Fibroblast of lung (primary cell): ENCODE results near the gene BCL2L12. TPM values are rescaled to one million over a fixed set of nuclear protein-coding genes. Genes with fewer than 3 reads are reported as not detected.
"Not testable (repeated sequence)": the region's sequence is repeated elsewhere in the genome, so short reads cannot be mapped to it uniquely, and the experiment has no call there.

Source experiments
- DNase-seq, 2 donors: peaks; one replicate each; pipeline versions ENCODE4 v3.0.0 to v3.0.0-alpha.2; 2010; ENCODE audit warnings: low read depth in 2 of 2
- H2AFZ ChIP-seq: 2 replicates; pipeline ENCODE4 v1.5.1; 2012; ENCODE audit warnings: low read length, control low read depth, inconsistent platforms
- H3K27ac ChIP-seq: 2 replicates; pipeline ENCODE4 v1.5.1; 2011; ENCODE audit warnings: low read length, control low read depth; ENCODE audit not compliant: insufficient read depth
- H3K27me3 ChIP-seq: 2 replicates; pipeline ENCODE4 v1.5.1; 2011; ENCODE audit warnings: mild to moderate bottlenecking, low read length; ENCODE audit not compliant: control insufficient read depth, insufficient read depth
- H3K36me3 ChIP-seq: 2 replicates; pipeline ENCODE4 v1.5.1; 2011; ENCODE audit warnings: low read length; ENCODE audit not compliant: control insufficient read depth, insufficient read depth
- H3K4me1 ChIP-seq: 2 replicates; pipeline ENCODE4 v1.5.1; 2011; ENCODE audit warnings: low read length; ENCODE audit not compliant: control insufficient read depth, insufficient read depth; ENCODE audit errors: extremely low read depth
- H3K4me2 ChIP-seq: 2 replicates; pipeline ENCODE4 v1.5.1; 2011; ENCODE audit warnings: low read length, control low read depth; ENCODE audit not compliant: insufficient read depth; ENCODE audit errors: extremely low read depth
- H3K4me3 ChIP-seq, 4 experiments: fragments of 200-600 bp in 1 of 4; sonication (generic) in 1 of 4; replicated peaks in 1 of 4; 2 replicates each; pipeline ENCODE4 v1.5.1; 2011 to 2016; ENCODE audit warnings: low read length in 4 of 4, low read depth in 3 of 4, mild to moderate bottlenecking in 3 of 4, control low read depth in 2 of 4, inconsistent platforms in 1 of 4, mixed read lengths in 1 of 4; ENCODE audit not compliant: insufficient read depth in 1 of 4; ENCODE audit errors: control extremely low read depth in 1 of 4
- H3K79me2 ChIP-seq: 2 replicates; pipeline ENCODE4 v1.5.1; 2012; ENCODE audit warnings: mild to moderate bottlenecking, low read length, inconsistent platforms; ENCODE audit not compliant: control insufficient read depth, insufficient read depth
- H3K9ac ChIP-seq: 2 replicates; pipeline ENCODE4 v1.5.1; 2011; ENCODE audit warnings: mild to moderate bottlenecking, low read length, control low read depth; ENCODE audit not compliant: insufficient read depth
- H3K9me3 ChIP-seq: 2 replicates; pipeline ENCODE4 v1.5.1; 2012; ENCODE audit warnings: low read depth, low read length; ENCODE audit not compliant: control insufficient read depth, insufficient read depth
- H4K20me1 ChIP-seq: 2 replicates; pipeline ENCODE4 v1.5.1; 2011; ENCODE audit warnings: low read length; ENCODE audit not compliant: control insufficient read depth, insufficient read depth; ENCODE audit errors: extremely low read depth
- EZH2 ChIP-seq: IDR thresholded peaks from 2 replicates; pipeline ENCODE4 v1.5.1; 2012; ENCODE audit warnings: low read length, control low read depth, mild to moderate bottlenecking; ENCODE audit errors: missing control alignments
- polyA plus RNA-seq, 2 donors: library from polyadenylated mRNA; depleted of rRNA in 1 of 2; stranded (reverse) in 1 of 2; unstranded in 1 of 2; fragments of >200 nt; gene quantifications; 2 replicates each; pipeline ENCODE4 v1.2.1, GENCODE V29; 2011 to 2012; ENCODE audit warnings: missing spikeins in 1 of 2
- total RNA-seq: library from RNA; depleted of rRNA; stranded (reverse); fragments of >200 nt; gene quantifications from 2 replicates; pipeline ENCODE4 v1.2.1, GENCODE V29; 2014
- TF ChIP-seq, protein P1 (sequence below), 2 donors: IDR thresholded peaks in 1 of 2; conservative IDR thresholded peaks in 1 of 2; 1 replicate in 1 of 2; 2 replicates in 1 of 2; pipeline ENCODE4 v1.5.1; 2011 to 2012; ENCODE audit warnings: low read length in 2 of 2, control low read depth in 1 of 2, inconsistent platforms in 1 of 2, low read depth in 1 of 2, mild to moderate bottlenecking in 1 of 2

The BCL2L12 gene
- total and polyA plus RNA-seq, 2 donors (not counting 1 experiment from before 2014, with no cell fraction given), result 4.8 to 5.0 TPM

DNA sequence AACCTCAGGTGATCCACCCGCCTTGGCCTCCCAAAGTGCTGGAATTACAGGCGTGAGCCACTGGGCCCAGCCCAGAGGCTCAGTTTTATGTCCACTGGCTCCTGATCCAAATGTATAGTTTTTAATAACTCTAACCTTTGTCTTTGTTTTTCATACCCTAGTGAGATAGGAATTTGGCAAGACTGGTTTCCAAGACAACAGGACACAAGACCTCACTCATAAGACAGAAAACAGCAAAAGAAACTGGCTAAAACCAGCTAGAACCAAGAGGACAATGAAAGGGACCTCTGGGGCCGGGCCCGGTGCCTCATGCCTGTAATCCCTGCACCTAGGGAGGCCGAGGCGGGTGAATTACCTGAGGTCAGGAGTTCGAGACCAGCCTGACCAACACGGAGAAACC is 52.8 kb downstream of the BCL2L12 start:
- Histone ChIP-seq H3K4me3 (no peak overlapping the region), H3K79me2 (no peaks in the 10 kb centered on the region), H2AFZ (no peak overlapping the region), H3K4me2 (no peak overlapping the region), H3K27me3 (no peaks in the 10 kb centered on the region), H3K36me3 (no peaks in the 10 kb centered on the region), H3K9me3 (no peaks in the 10 kb centered on the region), H3K4me1 (no peaks in the 10 kb centered on the region), H4K20me1 (no peaks in the 10 kb centered on the region), H3K27ac (no peak overlapping the region), H3K9ac (no peak overlapping the region)
- no peak for TF ChIP-seq EZH2
- TF ChIP-seq, protein P1, sequence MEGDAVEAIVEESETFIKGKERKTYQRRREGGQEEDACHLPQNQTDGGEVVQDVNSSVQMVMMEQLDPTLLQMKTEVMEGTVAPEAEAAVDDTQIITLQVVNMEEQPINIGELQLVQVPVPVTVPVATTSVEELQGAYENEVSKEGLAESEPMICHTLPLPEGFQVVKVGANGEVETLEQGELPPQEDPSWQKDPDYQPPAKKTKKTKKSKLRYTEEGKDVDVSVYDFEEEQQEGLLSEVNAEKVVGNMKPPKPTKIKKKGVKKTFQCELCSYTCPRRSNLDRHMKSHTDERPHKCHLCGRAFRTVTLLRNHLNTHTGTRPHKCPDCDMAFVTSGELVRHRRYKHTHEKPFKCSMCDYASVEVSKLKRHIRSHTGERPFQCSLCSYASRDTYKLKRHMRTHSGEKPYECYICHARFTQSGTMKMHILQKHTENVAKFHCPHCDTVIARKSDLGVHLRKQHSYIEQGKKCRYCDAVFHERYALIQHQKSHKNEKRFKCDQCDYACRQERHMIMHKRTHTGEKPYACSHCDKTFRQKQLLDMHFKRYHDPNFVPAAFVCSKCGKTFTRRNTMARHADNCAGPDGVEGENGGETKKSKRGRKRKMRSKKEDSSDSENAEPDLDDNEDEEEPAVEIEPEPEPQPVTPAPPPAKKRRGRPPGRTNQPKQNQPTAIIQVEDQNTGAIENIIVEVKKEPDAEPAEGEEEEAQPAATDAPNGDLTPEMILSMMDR (conservative IDR thresholded peaks at IDR 0.05 in 1 of 2, IDR thresholded peaks at IDR 0.05 in 1 of 2; ENCODE audit: low read depth in 1 of 2, low read length in 2 of 2), result no peak
- peak; percentile 21 to 60 for DNase-seq

DNA sequence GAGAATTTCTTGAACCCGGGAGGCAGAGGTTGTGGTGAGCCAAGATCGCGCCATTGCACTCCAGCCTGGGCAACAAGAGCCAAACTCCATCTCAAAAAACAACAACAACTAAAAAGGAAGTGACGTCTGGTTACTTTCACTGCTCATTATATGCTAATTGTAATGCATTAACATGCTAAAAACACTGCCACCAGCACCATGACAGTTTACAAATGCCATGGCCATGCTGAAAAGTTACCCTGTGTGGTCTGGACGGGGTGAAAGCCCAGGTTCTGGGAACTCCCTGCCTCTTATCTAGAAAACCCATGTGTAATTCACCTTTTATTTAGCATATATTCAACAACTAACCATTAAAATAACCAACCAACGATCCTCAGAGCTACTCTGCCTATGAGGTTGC is 53.3 kb downstream of the BCL2L12 start:
- no peaks in the 10 kb centered on the region for H3K79me2 ChIP-seq
- no peak overlapping the region for H3K4me2 ChIP-seq
- no peak overlapping the region for H2AFZ ChIP-seq
- TF ChIP-seq EZH2, result no peak
- no peaks in the 10 kb centered on the region for H3K27me3 ChIP-seq
- no peaks in the 10 kb centered on the region for H4K20me1 ChIP-seq
- H3K4me1 ChIP-seq, result no peaks in the 10 kb centered on the region
- H3K9me3 ChIP-seq, result no peaks in the 10 kb centered on the region
- no peak overlapping the region for H3K9ac ChIP-seq
- no peak for DNase-seq
- no peak overlapping the region for H3K27ac ChIP-seq
- no peak overlapping the region for H3K4me3 ChIP-seq
- H3K36me3 ChIP-seq, result no peaks in the 10 kb centered on the region

DNA sequence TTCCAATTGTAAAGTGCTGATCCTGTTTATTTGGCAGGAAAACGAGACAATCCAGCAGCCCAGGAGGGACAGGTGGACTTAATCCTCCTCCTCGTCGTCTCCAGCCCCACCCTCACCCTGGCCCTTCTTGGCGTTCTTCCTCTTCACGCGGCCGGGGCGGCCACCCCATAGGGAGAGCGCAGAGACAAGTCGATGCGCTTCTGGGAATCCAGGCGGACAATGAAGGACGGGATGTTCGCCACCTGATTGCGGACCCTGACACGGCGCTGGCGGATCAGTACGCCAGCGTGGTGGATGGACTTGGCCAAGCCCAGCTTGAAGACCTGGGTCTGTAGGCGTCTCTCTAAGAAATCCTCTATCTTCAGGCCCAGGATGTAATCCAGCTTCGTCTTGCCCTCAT is 53.7 kb downstream of the BCL2L12 start:
- not testable (repeated sequence) for H2AFZ ChIP-seq, H3K27me3 ChIP-seq, H3K36me3 ChIP-seq, H3K9ac ChIP-seq, H3K4me2 ChIP-seq, H3K27ac ChIP-seq, H3K4me3 ChIP-seq, H3K9me3 ChIP-seq, DNase-seq, H4K20me1 ChIP-seq, H3K4me1 ChIP-seq, H3K79me2 ChIP-seq

Other genes with a start within 250 kb of the BCL2L12 start
- not detected in 2 replicates for gene PTH2, start 242.5 kb upstream of the BCL2L12 start, total RNA-seq
- gene PTH2, start 242.5 kb upstream of the BCL2L12 start, polyA plus RNA-seq, result not detected in 2 replicates
- gene GFY, start 240.5 kb upstream of the BCL2L12 start, total RNA-seq, result not detected in 2 replicates
- gene GFY, start 240.5 kb upstream of the BCL2L12 start, polyA plus RNA-seq, result not detected in 2 replicates
- 0.33 TPM in 1 of 2 replicates, not detected in the other for gene SLC17A7, start 224.4 kb upstream of the BCL2L12 start, total RNA-seq
- gene SLC17A7, start 224.4 kb upstream of the BCL2L12 start, polyA plus RNA-seq, result 0.06 and 0.08 TPM in 2 replicates
- gene PIH1D1, start 214.1 kb upstream of the BCL2L12 start, total RNA-seq, result 94.5 and 110 TPM in 2 replicates
- gene PIH1D1, start 214.1 kb upstream of the BCL2L12 start, polyA plus RNA-seq, result 42.5 and 53.8 TPM in 2 replicates
- 13.9 and 24.9 TPM in 2 replicates for gene ALDH16A1, start 212.7 kb upstream of the BCL2L12 start, total RNA-seq
- 2.4 and 4.3 TPM in 2 replicates for gene ALDH16A1, start 212.7 kb upstream of the BCL2L12 start, polyA plus RNA-seq
- gene FLT3LG, start 191.7 kb upstream of the BCL2L12 start, total RNA-seq, result 3.3 and 4.5 TPM in 2 replicates
- 4.3 and 4.4 TPM in 2 replicates for gene FLT3LG, start 191.7 kb upstream of the BCL2L12 start, polyA plus RNA-seq
- 3,385 and 5,250 TPM in 2 replicates for gene RPL13A, start 178.3 kb upstream of the BCL2L12 start, total RNA-seq
- gene RPL13A, start 178.3 kb upstream of the BCL2L12 start, polyA plus RNA-seq, result 1,345 and 1,418 TPM in 2 replicates
- 2,501 and 4,026 TPM in 2 replicates for gene RPS11, start 169.5 kb upstream of the BCL2L12 start, total RNA-seq
- 3,448 and 3,634 TPM in 2 replicates for gene RPS11, start 169.5 kb upstream of the BCL2L12 start, polyA plus RNA-seq
- gene FCGRT, start 153.3 kb upstream of the BCL2L12 start, total RNA-seq, result 59.0 and 90.1 TPM in 2 replicates
- 30.9 and 31.4 TPM in 2 replicates for gene FCGRT, start 153.3 kb upstream of the BCL2L12 start, polyA plus RNA-seq
- 87.8 and 162 TPM in 2 replicates for gene RCN3, start 137.9 kb upstream of the BCL2L12 start, total RNA-seq
- gene RCN3, start 137.9 kb upstream of the BCL2L12 start, polyA plus RNA-seq, result 18.8 and 19.8 TPM in 2 replicates
- gene NOSIP, start 85.4 kb upstream of the BCL2L12 start, total RNA-seq, result 67.9 and 72.9 TPM in 2 replicates
- gene NOSIP, start 85.4 kb upstream of the BCL2L12 start, polyA plus RNA-seq, result 41.2 and 53.5 TPM in 2 replicates
- gene PRRG2, start 84.6 kb upstream of the BCL2L12 start, total RNA-seq, result 0.17 and 0.51 TPM in 2 replicates
- 0.11 TPM in 1 of 2 replicates, not detected in the other for gene PRRG2, start 84.6 kb upstream of the BCL2L12 start, polyA plus RNA-seq
- 1.0 and 2.1 TPM in 2 replicates for gene PRR12, start 74.8 kb upstream of the BCL2L12 start, total RNA-seq
- 0.40 and 0.69 TPM in 2 replicates for gene PRR12, start 74.8 kb upstream of the BCL2L12 start, polyA plus RNA-seq
- 34.2 and 60.1 TPM in 2 replicates for gene RRAS, start 25.8 kb upstream of the BCL2L12 start, total RNA-seq
- gene RRAS, start 25.8 kb upstream of the BCL2L12 start, polyA plus RNA-seq, result 92.6 and 129 TPM in 2 replicates
- 7.4 and 11.9 TPM in 2 replicates for gene SCAF1, start 23.7 kb upstream of the BCL2L12 start, total RNA-seq
- 8.7 and 15.5 TPM in 2 replicates for gene SCAF1, start 23.7 kb upstream of the BCL2L12 start, polyA plus RNA-seq
- 55.2 and 61.1 TPM in 2 replicates for gene IRF3, start 76 bp upstream of the BCL2L12 start, total RNA-seq
- gene IRF3, start 76 bp upstream of the BCL2L12 start, polyA plus RNA-seq, result 22.0 TPM in 2 replicates
- 261 and 298 TPM in 2 replicates for gene PRMT1, start 11.3 kb downstream of the BCL2L12 start, total RNA-seq
- 184 and 288 TPM in 2 replicates for gene PRMT1, start 11.3 kb downstream of the BCL2L12 start, polyA plus RNA-seq
- 0.26 and 0.33 TPM in 2 replicates for gene ADM5, start 23.7 kb downstream of the BCL2L12 start, total RNA-seq
- gene ADM5, start 23.7 kb downstream of the BCL2L12 start, polyA plus RNA-seq, result 0.06 and 0.15 TPM in 2 replicates
- gene CPT1C, start 25.2 kb downstream of the BCL2L12 start, total RNA-seq, result 18.0 and 31.2 TPM in 2 replicates
- 20.0 and 24.0 TPM in 2 replicates for gene CPT1C, start 25.2 kb downstream of the BCL2L12 start, polyA plus RNA-seq
- gene TSKS, start 97.4 kb downstream of the BCL2L12 start, total RNA-seq, result 0.26 TPM in 1 of 2 replicates, not detected in the other
- gene TSKS, start 97.4 kb downstream of the BCL2L12 start, polyA plus RNA-seq, result 0.07 TPM in 1 of 2 replicates, not detected in the other
- gene AP2A1, start 101.1 kb downstream of the BCL2L12 start, total RNA-seq, result 53.4 and 95.0 TPM in 2 replicates
- gene AP2A1, start 101.1 kb downstream of the BCL2L12 start, polyA plus RNA-seq, result 64.2 and 75.9 TPM in 2 replicates
- gene FUZ, start 147.4 kb downstream of the BCL2L12 start, total RNA-seq, result 32.9 and 34.3 TPM in 2 replicates
- gene FUZ, start 147.4 kb downstream of the BCL2L12 start, polyA plus RNA-seq, result 8.4 and 11.4 TPM in 2 replicates
- 10.0 and 11.2 TPM in 2 replicates for gene MED25, start 152.4 kb downstream of the BCL2L12 start, total RNA-seq
- 20.2 and 28.6 TPM in 2 replicates for gene MED25, start 152.4 kb downstream of the BCL2L12 start, polyA plus RNA-seq
- 35.2 and 56.0 TPM in 2 replicates for gene PTOV1, start 185.2 kb downstream of the BCL2L12 start, total RNA-seq
- 41.1 and 48.0 TPM in 2 replicates for gene PTOV1, start 185.2 kb downstream of the BCL2L12 start, polyA plus RNA-seq
- gene PNKP, start 201.6 kb downstream of the BCL2L12 start, total RNA-seq, result 21.1 and 32.9 TPM in 2 replicates
- 11.0 and 17.0 TPM in 2 replicates for gene PNKP, start 201.6 kb downstream of the BCL2L12 start, polyA plus RNA-seq
- 9.2 and 12.2 TPM in 2 replicates for gene AKT1S1, start 211.4 kb downstream of the BCL2L12 start, total RNA-seq
- gene AKT1S1, start 211.4 kb downstream of the BCL2L12 start, polyA plus RNA-seq, result 37.4 and 51.3 TPM in 2 replicates
- 10.0 and 19.5 TPM in 2 replicates for gene TBC1D17, start 211.8 kb downstream of the BCL2L12 start, total RNA-seq
- gene TBC1D17, start 211.8 kb downstream of the BCL2L12 start, polyA plus RNA-seq, result 32.5 and 34.2 TPM in 2 replicates
- gene IL4I1, start 231.0 kb downstream of the BCL2L12 start, total RNA-seq, result 1.2 and 1.5 TPM in 2 replicates
- 0.09 and 0.21 TPM in 2 replicates for gene IL4I1, start 231.0 kb downstream of the BCL2L12 start, polyA plus RNA-seq